Measurements from ENCODE around the gene MAP3K5. TPM values are rescaled to one million over a fixed set of nuclear protein-coding genes. Genes with fewer than 3 reads are reported as not detected.

MAP3K5 gene
- total and polyA plus RNA-seq, 9 of the 15 experiments (the other 6 are each of a cell fraction or from before 2014, with no cell fraction given), result 2.2 to 13.0 (median 9.9) TPM

DNA sequence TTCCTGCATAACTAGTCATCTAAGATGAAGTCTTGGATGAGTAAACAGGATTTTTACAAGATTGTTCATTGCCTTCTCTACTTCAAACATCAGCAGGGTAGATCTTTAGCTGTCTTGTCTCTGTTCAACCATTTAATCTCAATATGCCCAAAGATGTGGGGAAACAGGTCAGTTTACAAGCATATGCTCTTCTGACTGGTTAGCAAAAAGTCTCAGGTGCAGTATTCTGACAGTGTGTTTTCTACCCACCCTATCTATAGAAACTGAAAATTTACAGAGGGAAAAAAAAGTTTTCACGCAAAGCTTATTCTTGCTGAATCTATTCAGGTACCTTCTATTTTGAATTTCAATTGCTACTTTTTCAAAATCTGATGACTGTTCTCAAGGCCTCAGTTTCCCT lies 29.0 kb downstream of the MAP3K5 start:
- no peak overlapping the region for H3K4me3 ChIP-seq
- TF ChIP-seq E2F3 (CRISPR knock-in tag; IDR thresholded peaks at IDR 0.05), result no peak
- no peak for TF ChIP-seq MIER1 (IDR thresholded peaks at IDR 0.05; ENCODE audit: low read depth)
- no peak for TF ChIP-seq RBM14 (IDR thresholded peaks at IDR 0.05; ENCODE audit: borderline replicate concordance, insufficient read depth, low read depth, low read length)
- no peak for TF ChIP-seq PURB (CRISPR knock-in tag; IDR thresholded peaks at IDR 0.05; ENCODE audit: low read depth)
- no peak for TF ChIP-seq RHOXF2B (CRISPR knock-in tag; conservative IDR thresholded peaks at IDR 0.05)
- ATAC-seq (no peak), DNase-seq (ENCODE audit: extremely low read depth in 1 of 4, low spot score in 3 of 4) (no peak), FAIRE-seq (no peak)
- H3K4me1 ChIP-seq (replicated peaks in 1 of 2; ENCODE audit: control insufficient read depth in 2 of 2, insufficient read depth in 2 of 2, low read length in 2 of 2), result peaks cover 5 to 61% of the 10 kb centered on the region in 2 experiments; a peak in 4 of 5 replicates
- H3K4me2 ChIP-seq (ENCODE audit: insufficient read depth, low read length), result no peak overlapping the region
- H3K9me3 ChIP-seq (replicated peaks; ENCODE audit: control insufficient read depth, insufficient read depth, low read depth, low read length), result no peaks in the 10 kb centered on the region
- peaks cover 95% of the 10 kb centered on the region for H3K79me2 ChIP-seq (ENCODE audit: control insufficient read depth, insufficient read depth, low read length)
- no peaks in the 10 kb centered on the region for H3K27me3 ChIP-seq (ENCODE audit: control insufficient read depth in 2 of 2, insufficient read depth in 2 of 2, low read length in 2 of 2)
- H2AFZ ChIP-seq (ENCODE audit: low read depth, low read length), result no peak overlapping the region
- no peaks in the 10 kb centered on the region for H4K20me1 ChIP-seq (replicated peaks; ENCODE audit: control insufficient read depth, insufficient read depth, low read length)
- no peak overlapping the region for H3K27ac ChIP-seq (ENCODE audit: extremely low read depth, low read depth, low read length)
- WGBS (ENCODE audit: insufficient coverage, low coverage, missing lambda C conversion rate), result 44% methylated on average over 1 of the region's 1 CpG
- ChIA-PET POLR2A (interaction anchor here (0.8 to 2.3 kb wide), 4 partner anchors 10 to 29 kb away, joined by 4 to 10 read pairs (median 8); partner anchors contain the start of gene MAP3K5), CTCF (ENCODE audit: low intra/inter-chr PET ratio) (no interaction called here)
- H3K36me3 ChIP-seq (ENCODE audit: control insufficient read depth, insufficient read depth, low read length), result no peaks in the 10 kb centered on the region
- no peak overlapping the region for H3K9ac ChIP-seq (ENCODE audit: insufficient read depth in 1 of 2, low read depth in 2 of 2, low read length in 2 of 2)
- H3K9me1 ChIP-seq (ENCODE audit: control insufficient read depth, insufficient read depth, low read length), result no peaks in the 10 kb centered on the region
- in situ Hi-C loops (cut with MboI) (no loop called here), intact Hi-C loops (cut with micrococcal nuclease) (no loop called here)
- BruUV-seq (replicated peaks), result no TSS peak
